GM19193 (cell line): ENCODE measurements around the gene CCDC12.

Experiments used
- POLR2A ChIP-seq: IDR thresholded peaks from 4 replicates; pipeline ENCODE4 v1.6.1; 2011; ENCODE audit not compliant: insufficient read depth, insufficient read length; ENCODE audit errors: extremely low read depth

The CCDC12 gene

DNA sequence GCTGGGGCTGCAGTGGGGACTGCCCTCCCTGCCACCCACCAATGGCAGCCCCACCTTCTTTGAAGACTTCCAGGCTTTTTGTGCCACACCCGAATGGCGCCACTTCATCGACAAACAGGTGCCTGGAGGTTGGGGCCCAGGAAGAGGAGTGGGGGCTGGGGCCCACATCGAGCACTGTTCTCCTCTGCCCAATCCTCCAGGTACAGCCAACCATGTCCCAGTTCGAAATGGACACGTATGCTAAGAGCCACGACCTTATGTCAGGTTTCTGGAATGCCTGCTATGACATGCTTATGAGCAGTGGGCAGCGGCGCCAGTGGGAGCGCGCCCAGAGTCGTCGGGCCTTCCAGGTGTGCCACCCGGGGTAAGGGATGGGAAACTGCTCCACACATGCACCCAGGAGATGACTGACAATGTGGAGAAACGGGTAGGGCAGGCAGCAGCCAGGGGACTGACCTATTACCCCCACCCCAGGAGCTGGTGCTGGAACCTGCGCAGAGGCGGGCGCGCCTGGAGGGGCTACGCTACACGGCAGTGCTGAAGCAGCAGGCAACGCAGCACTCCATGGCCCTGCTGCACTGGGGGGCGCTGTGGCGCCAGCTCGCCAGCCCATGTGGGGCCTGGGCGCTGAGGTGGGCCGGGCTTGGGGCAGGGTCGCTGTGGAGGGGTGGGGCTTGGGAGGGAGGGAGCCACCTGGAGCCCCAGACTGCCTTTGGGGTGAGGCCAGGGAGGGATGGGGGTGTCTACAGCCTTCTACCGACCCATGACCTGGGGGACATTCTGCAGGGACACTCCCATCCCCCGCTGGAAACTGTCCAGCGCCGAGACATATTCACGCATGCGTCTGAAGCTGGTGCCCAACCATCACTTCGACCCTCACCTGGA lies 25.9 kb upstream of the CCDC12 start:
- TF ChIP-seq POLR2A: no peak

GRCh38 chr3:47001731-47002170 lies 25.2 kb upstream of the CCDC12 start:
- no peak for TF ChIP-seq POLR2A

DNA sequence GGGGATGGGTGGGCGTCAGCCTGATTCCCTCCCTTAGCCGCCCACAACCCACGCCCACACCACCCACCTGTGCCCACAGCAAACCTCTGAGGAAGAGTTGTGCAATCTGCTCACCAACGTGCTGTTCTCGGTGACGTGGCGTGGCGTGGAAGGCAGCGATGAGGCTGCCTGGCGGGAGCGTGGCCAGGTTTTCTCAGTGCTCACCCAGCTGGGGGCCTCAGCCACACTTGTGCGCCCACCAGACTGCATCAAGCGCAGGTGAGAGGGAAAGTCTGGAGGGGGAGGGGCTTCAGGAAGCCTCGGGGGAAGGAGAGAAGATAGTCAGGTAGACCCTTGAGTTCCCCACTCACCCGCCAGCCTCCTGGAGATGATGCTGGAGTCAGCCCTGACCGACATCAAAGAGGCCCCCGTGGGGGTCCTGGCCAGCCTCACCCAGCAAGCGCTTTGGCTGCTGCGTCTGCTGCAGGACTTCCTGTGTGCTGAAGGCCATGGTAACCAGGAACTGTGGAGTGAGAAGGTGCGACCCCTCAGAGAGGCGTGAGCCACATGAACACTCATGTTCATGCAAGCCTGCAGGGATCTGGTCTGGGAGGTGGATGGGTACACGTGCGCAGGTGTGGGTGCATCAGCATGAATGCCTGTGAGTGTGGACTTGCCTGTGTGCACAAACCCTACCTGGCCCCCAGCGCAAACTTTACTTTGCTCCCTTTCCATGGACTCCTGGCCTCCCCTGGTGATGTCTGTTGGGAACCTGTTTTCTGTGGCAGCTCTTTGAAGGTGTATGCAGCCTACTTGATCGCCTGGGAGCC lies 24.6 kb upstream of the CCDC12 start:
- no peak for TF ChIP-seq POLR2A

DNA sequence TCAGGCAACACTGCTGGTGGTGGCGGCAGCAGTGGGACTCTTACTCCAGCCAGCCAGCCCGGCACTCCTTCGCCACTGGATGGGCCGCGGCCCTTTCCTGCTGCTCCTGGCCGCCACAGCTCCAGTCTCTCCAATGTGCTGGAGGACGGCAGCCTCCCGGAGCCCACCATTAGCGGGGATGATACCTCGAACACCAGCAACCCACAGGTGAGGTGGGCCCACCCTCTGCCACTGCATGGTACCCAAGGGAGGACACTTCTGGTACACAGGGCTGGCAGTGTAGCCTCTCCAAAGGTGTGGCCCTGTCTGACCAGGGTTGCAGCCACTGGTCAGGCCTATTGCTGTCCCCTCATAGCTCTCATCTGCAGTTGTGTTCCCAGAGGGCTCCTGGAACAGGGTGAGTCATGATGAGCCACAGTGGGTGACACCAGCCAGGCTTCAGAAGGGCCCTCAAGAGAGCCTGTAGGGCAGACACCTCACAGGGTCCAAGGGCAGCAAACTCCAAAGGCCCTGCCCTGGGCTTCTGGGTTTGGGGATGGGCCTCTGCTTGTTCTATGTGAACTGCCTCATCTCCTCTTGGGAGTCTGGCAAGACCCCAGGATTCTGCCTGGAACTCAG lies 23.8 kb upstream of the CCDC12 start:
- TF ChIP-seq POLR2A: no peak

DNA sequence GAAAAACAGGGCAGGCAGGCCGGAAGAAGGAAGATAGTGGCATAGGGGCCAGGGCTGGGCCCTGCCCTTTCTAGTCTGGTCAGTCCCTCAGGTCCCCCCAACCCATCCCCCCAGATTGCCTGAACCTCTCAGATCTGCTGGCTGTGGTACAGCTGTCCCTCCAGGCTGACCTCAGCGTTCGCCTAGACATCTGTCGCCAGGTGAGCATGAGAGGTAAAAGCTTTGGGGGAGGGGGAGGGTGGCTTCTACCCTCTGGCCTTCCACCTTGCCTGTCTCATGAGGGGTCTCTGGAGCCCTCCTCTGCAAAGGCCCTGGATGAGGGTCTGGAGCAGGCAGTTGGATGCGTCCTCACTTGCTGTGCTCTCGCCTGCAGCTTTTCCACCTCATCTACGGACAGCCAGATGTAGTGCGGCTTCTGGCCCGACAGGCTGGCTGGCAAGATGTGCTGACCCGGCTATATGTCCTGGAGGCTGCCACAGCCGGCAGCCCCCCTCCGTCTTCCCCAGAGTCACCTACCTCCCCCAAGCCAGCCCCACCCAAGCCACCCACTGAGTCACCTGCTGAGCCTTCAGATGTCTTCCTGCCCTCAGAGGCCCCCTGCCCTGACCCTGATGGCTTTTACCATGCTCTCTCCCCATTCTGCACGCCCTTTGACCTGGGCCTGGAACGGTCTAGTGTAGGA lies 23.1 kb upstream of the CCDC12 start:
- no peak for TF ChIP-seq POLR2A

DNA sequence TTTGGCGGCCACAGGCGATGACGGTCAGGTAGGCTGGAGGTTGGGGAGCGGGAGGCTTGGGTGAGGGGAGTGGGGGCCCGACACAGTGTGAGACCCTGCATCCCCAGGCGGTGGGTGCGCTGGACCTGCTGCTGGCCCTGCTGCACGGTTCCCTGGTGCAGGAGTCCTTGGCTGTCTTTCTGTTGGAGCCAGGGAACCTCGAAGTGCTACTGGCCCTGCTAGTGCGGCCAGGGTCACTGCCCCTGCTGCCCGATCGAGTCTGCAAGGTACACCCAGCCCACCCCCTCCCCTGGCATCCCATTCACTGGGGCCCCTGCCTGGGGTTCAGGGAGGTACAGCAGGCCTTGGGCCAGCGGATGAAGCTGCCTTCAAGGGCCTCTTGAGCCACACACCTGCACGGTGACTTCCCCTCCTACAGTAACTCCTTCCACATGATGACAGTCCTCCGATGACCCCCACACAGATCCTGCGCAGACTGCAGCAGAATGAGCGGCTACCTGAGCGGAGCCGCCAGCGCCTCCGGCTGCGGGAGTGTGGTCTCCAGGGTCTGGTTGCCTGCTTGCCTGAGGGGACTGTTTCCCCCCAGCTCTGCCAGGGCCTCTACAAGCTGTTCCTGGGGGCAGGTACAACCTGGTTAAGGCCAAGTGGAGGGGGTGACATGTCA lies 22.4 kb upstream of the CCDC12 start:
- TF ChIP-seq POLR2A: no peak

DNA sequence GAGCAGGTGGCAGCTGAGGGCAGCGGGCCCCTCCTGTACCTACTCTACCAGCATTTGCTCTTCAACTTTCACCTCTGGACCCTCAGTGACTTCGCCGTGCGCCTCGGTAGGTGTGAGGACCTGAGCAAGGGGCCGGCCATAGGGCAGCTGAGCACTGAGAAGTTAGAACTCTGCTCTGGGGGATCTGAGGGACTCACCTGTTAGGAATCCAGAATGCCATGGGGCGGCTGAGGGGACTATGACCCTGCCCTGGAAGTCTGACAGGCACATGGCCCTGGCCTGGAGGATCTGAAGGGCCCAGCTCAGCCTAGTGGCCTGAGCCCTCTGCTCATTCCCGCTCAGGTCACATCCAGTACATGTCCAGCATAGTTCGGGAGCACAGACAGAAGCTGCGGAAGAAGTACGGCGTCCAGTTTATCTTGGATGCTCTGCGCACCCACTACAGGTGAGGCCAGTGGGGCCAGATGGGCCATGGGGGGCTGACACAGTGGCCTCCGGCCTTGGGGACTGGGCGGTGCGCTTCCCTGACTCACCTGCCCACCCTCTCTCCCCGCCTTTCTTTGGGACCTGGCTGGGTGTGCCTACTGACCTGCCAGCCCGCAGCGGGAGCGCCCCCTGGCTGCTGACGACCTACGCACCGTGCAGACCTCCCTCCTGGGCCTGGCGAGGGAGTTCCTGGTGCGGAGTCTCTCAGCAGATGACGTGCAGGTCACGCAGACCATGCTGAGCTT lies 21.7 kb upstream of the CCDC12 start:
- no peak for TF ChIP-seq POLR2A

- no peak for TF ChIP-seq POLR2A
Measured at GRCh38 chr3:46997453-46998091, 21.0 kb upstream of the CCDC12 start.

DNA sequence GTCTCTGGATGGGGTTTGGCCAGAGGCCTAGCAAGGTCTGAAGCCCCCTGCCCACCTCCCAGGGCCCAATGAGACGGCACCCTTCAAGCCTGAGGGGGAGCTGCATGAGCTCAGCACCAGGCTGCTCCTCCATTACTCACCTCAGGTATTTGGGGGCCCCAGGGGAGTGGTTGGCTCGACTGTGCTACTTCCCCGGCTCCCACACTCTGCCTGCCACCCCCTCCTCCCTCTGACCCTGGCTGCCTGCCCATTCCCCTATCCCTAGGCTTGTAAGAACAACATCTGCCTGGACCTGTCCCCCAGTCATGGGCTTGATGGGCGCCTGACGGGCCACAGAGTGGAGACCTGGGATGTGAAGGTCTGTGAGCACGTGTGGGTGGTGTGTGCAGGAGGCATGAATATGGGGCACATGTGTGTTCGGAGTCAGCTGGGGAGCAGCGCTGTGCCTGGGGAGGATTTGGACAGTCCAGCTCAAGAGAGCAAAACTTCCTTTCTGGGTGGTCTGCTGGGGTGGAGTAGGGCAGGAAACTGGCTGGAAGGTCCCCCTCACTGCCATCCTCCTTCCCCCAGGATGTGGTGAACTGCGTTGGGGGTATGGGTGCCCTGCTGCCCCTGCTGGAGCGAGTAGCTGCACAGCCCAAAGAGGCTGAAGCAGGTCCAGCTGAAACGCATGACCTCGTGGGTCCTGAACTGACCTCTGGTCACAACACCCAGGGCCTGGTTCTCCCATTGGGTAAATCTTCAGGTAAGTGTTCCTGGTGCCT lies 20.3 kb upstream of the CCDC12 start:
- no peak for TF ChIP-seq POLR2A

- TF ChIP-seq POLR2A: no peak
Measured at GRCh38 chr3:46995901-46996562, 19.5 kb upstream of the CCDC12 start.

GRCh38 chr3:46994801-46995731 lies 18.5 kb upstream of the CCDC12 start:
- TF ChIP-seq POLR2A: no peak
